ENCODE measurements around the gene GALP.

- TF ChIP-seq CTCF (IDR thresholded peaks at IDR 0.05) (no peak), POLR2A (IDR thresholded peaks at IDR 0.05) (no peak)
Measured at GRCh38 chr19:56191711-56192110, 15.9 kb downstream of the GALP start.
